Fibroblast of mammary gland (primary cell): ENCODE measurements around the gene NOC2L.

Experiments used
- DNase-seq: peaks from one replicate; pipeline ENCODE4 v3.0.0-alpha.2; 2010; ENCODE audit warnings: low read depth
- H3K4me3 ChIP-seq: 2 replicates; pipeline ENCODE4 v1.5.1; 2011; ENCODE audit warnings: low read depth, mild to moderate bottlenecking, low read length, moderate library complexity; ENCODE audit not compliant: control insufficient read depth
- TF ChIP-seq, protein P1 (sequence below): conservative IDR thresholded peaks from 2 replicates; pipeline ENCODE4 v1.5.1; 2011; ENCODE audit warnings: low read depth, low read length, inconsistent platforms; ENCODE audit not compliant: control insufficient read depth, insufficient read depth

The NOC2L gene

DNA sequence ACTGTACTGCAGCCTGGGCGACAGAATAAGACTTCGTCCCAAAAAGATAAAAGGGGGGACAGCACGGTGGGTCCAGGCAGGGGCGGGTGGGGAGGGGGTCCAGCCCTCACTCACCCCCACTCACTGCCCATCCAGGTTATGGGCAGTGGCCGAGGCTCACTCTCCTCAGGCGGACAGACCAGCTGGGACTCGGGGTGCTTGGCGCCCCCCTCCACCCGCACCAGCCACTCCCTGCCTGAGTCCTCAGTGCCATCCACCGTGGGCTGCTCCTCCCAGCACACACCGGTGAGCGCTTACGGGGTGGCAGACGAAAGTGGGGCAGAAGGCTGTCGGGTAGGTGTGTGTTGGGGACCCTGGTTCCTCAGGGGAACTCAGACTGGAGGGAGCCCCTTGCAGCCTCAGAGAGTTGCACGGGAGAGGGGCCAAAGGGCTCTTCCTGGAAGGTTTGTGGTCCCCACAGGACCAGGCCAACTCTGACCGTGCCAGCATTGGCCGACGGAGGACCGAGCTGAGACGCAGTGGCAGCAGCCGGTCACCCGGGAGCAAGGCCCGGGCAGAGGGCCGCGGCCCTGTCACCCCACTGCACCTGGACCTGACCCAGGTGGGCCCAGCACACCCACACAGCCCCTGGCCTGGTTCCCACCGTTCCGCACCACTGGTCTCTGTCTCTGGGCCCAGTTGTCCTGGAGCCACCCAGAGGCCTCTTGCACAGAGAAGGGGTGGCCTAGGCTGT is 13.8 kb upstream of the NOC2L start:
- no peak overlapping the region for H3K4me3 ChIP-seq
- TF ChIP-seq, protein P1, sequence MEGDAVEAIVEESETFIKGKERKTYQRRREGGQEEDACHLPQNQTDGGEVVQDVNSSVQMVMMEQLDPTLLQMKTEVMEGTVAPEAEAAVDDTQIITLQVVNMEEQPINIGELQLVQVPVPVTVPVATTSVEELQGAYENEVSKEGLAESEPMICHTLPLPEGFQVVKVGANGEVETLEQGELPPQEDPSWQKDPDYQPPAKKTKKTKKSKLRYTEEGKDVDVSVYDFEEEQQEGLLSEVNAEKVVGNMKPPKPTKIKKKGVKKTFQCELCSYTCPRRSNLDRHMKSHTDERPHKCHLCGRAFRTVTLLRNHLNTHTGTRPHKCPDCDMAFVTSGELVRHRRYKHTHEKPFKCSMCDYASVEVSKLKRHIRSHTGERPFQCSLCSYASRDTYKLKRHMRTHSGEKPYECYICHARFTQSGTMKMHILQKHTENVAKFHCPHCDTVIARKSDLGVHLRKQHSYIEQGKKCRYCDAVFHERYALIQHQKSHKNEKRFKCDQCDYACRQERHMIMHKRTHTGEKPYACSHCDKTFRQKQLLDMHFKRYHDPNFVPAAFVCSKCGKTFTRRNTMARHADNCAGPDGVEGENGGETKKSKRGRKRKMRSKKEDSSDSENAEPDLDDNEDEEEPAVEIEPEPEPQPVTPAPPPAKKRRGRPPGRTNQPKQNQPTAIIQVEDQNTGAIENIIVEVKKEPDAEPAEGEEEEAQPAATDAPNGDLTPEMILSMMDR: no peak
- DNase-seq: no peak

DNA sequence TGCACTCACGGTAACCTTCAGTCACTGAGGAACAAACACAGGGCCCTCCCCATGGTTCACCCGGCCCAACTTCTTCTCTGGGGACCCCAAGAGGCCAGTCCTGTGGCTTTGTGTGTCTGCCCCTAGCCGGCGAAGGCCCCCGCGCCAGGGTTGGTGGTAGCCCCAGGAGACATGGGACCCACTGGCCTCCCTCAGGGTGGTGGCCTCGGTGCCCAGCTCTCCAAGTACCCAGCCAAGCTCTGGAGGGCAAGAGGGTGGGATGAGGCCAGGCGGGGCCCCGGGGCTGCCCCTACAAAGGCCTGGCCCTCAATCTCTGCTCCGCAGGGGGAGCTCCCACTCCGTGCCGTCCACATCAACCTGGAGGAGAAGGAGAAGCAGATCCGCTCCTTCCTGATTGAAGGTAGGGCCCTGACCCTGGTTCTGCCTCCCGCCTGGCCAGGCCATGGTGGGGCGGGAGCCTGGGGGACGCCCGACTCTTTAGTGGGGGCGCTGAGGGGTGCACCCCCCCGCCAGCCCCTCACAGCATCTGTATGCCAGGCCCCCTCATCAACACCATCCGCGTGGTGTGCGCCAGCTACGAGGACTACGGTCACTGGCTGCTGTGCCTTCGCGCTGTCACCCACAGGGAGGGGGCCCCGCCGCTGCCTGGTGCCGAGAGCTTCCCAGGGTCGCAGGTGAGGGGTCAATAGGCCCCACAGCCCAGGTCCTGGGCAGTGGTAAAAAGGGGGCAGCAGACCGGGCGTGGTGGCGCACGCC is 12.9 kb upstream of the NOC2L start:
- DNase-seq: no peak
- H3K4me3 ChIP-seq: no peak overlapping the region
- TF ChIP-seq, protein P1: no peak

DNA sequence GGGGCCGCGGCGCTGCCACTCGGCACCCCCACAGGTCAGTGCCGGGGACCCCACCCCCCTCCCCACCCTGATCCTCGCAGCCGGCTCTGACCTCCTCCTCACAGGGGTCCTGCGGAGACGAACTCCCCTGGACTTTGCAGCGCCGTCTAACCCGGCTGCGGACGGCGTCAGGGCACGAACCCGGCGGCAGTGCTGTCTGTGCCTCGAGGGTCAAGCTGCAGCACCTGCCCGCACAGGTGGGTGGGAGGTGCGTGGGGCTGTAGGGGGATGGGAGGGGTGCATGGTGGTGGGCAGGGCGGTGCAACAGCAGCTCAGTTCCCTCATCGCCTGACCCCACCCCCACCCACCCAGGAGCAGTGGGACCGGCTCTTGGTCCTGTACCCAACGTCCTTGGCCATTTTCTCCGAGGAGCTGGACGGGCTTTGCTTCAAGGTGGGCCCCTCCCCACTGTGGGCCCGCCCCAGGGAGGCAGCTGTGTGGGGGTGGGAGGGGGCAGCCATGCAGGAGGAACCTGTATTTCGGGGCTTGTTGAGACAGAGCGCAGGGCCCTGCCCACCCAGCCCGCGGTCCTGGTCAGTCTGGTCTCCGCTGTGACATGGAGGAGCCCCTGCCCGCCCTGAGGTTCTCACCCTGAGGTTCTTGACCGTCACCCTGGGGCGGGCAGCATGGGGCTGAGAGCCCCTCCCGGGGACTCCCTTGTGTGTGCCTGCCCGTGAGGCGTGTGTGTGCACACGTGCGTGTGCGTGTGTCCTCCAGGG is 12.1 kb upstream of the NOC2L start:
- TF ChIP-seq, protein P1: no peak
- H3K4me3 ChIP-seq: no peak overlapping the region
- no peak for DNase-seq

DNA sequence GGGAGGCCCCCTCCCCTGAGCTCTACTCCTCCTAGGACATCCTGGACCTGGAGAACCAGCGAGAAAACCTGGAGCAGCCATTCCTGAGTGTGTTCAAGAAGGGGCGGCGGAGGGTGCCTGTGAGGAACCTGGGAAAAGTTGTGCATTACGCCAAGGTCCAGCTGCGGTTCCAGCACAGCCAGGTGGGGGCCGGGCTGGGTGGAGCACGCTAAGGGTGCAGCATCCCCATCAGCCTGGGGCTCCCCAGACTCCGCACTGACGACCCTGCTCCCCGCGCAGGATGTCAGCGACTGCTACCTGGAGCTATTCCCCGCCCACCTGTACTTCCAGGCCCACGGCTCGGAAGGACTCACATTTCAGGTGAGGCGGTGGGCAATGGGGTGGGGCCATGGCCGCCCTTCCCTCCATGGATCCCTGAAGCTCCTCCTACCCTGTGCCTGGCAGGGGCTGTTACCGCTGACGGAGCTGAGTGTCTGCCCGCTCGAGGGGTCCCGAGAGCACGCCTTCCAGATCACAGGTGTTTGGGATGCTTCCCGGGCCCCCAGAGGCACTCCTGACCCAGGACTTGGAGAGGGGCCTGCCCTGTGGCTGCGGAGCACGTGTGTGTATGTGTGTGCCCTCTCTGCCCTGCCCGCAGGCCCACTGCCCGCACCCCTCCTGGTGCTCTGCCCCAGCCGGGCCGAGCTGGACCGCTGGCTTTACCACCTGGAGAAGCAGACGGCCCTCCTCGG is 11.4 kb upstream of the NOC2L start:
- TF ChIP-seq, protein P1: no peak
- no peak overlapping the region for H3K4me3 ChIP-seq
- DNase-seq: no peak

DNA sequence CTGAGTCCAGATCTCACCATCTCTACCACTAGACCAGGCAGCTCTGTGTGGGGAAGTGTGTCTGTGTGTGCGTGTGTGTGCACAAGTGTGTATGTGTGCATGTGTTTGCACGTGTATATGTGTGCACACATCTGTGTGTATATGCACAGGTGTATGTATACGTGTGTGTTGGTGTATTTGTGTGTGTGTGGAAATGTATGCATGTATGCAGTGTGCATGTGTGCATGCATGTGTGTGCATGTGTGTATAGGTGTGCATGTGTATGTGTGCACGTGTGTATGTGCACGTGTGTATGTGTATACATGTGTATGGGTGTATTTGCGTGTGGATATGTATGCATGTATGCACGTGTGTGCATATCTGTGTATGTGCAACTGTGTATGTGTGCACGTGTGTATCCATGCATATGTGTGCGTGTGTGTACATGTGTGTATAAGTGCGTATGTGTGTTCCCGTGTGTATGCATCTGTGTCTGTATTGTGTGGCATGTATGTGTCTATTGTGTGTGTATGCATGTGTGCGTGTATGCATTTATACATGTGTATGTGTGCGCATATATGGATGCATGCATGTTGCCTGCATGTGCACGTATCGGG is 10.3 kb upstream of the NOC2L start:
- TF ChIP-seq, protein P1: no peak
- H3K4me3 ChIP-seq: no peak overlapping the region
- DNase-seq: no peak
